ENCODE measurements around the gene AGBL3.

The AGBL3 gene

GRCh38 chr7:135156290-135156689, 170.0 kb downstream of the AGBL3 start:
- in situ Hi-C loops (cut with MboI; ENCODE audit: low sequenced_read_pairs, unreplicated experiment), result no loop called here
- no peak for TF ChIP-seq CTCF (IDR thresholded peaks at IDR 0.05; ENCODE audit: borderline replicate concordance, control extremely low read depth, extremely low read depth, insufficient read depth, missing control alignments)
- DNase-seq (ENCODE audit: low spot score), result no peak

GRCh38 chr7:135158141-135158655, 171.9 kb downstream of the AGBL3 start:
- in situ Hi-C loops (cut with MboI; ENCODE audit: low sequenced_read_pairs, unreplicated experiment), result no loop called here
- no peak for TF ChIP-seq CTCF (IDR thresholded peaks at IDR 0.05; ENCODE audit: borderline replicate concordance, control extremely low read depth, extremely low read depth, insufficient read depth, missing control alignments)
- no peak for DNase-seq (ENCODE audit: low spot score)

- no peak for TF ChIP-seq CTCF (IDR thresholded peaks at IDR 0.05; ENCODE audit: borderline replicate concordance, control extremely low read depth, extremely low read depth, insufficient read depth, missing control alignments)
- DNase-seq (ENCODE audit: low spot score), result no peak
- in situ Hi-C loops (cut with MboI; ENCODE audit: low sequenced_read_pairs, unreplicated experiment), result no loop called here
Observed at GRCh38 chr7:135158874-135159273, 172.6 kb downstream of the AGBL3 start.

GRCh38 chr7:135159359-135160085, 173.2 kb downstream of the AGBL3 start:
- in situ Hi-C loops (cut with MboI; ENCODE audit: low sequenced_read_pairs, unreplicated experiment), result no loop called here
- no peak for DNase-seq (ENCODE audit: low spot score)
- TF ChIP-seq CTCF (IDR thresholded peaks at IDR 0.05; ENCODE audit: borderline replicate concordance, control extremely low read depth, extremely low read depth, insufficient read depth, missing control alignments), result no peak

GRCh38 chr7:135160098-135160857, 174.0 kb downstream of the AGBL3 start:
- in situ Hi-C loops (cut with MboI; ENCODE audit: low sequenced_read_pairs, unreplicated experiment), result no loop called here
- TF ChIP-seq CTCF (IDR thresholded peaks at IDR 0.05; ENCODE audit: borderline replicate concordance, control extremely low read depth, extremely low read depth, insufficient read depth, missing control alignments), result no peak
- DNase-seq (ENCODE audit: low spot score), result peak; percentile 22

- no peak for TF ChIP-seq CTCF (IDR thresholded peaks at IDR 0.05; ENCODE audit: borderline replicate concordance, control extremely low read depth, extremely low read depth, insufficient read depth, missing control alignments)
- DNase-seq (ENCODE audit: low spot score), result peak; percentile 48
- in situ Hi-C loops (cut with MboI; ENCODE audit: low sequenced_read_pairs, unreplicated experiment), result no loop called here
Observed at GRCh38 chr7:135160858-135161653, 174.7 kb downstream of the AGBL3 start.
